NCI-H1417 (cell line): ENCODE results near the gene TRAPPC2L.
"Not testable (repeated sequence)": the region's sequence is repeated elsewhere in the genome, so short reads cannot be mapped to it uniquely, and the experiment has no call there.

Experiments
- DNase-seq, 3 experiments: peaks; one replicate each; lab custom pipeline; 2025; lab: John Stamatoyannopoulos, UW

The TRAPPC2L gene

DNA sequence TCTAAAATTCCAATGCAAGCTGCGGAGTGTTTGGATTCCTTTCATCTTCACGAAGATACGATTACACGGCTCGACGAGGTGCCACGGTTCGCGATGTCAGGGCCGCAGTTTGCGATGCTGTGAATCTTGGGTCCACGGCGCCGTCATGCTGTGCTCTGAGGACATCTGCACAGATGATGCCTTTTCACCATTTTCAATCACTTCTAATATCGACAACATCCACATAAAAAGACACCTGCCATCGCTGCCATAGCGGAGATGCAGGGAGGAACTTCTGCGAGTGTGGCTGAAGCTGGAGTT lies 38.4 kb upstream of the TRAPPC2L start:
- DNase-seq: no peak

DNA sequence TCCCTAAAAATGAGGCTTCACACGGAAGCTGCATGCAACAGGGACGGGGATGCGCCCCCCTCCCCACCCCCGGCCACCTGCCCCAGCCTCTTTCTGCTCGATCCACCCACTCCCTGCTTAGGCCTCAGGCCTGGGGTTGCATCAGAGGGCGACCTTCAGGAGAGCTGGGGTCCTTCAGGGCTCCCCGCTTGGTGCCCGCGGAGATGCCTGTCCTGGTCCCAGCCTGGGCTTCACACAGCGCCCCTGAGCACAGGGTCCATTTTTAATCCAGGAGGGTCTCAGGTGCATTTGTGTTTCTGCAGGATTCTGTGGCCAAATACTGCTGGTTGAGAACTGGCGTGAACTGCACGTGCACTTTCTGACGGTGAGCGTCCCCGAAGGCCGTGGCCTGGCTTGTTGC lies 37.8 kb upstream of the TRAPPC2L start:
- no peak for DNase-seq

DNA sequence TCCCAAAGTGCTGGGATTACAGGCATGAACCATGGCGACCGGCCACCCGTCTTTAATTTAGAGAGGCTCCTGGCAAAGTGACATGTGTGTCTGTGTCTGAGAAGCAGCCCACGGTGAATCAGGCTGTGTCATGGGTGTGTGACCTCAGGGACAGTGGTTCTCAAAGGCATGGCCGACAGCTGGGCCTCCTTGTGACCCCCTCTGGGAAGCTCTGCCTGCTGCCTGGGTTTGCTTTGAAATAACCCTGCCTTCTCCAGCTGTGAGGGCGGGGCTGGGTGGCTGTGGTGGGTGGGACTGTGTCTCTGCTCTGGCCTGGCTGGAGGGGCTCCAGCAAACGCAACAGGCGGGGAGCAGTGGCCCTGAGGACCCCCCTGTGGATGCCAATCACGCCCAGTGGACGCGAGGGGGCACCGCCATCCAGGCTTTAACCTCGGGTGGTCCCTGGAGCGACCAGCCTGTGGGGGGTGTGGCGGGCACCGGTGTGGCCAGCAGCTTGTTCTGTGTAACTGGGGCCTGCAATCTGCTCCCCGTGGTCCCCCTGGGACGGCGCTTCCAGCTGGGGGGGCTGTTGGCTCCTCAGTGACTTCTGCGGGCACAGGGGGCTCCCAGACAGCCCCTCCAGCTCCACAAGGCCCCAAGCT lies 36.4 kb upstream of the TRAPPC2L start:
- DNase-seq: no peak

DNA sequence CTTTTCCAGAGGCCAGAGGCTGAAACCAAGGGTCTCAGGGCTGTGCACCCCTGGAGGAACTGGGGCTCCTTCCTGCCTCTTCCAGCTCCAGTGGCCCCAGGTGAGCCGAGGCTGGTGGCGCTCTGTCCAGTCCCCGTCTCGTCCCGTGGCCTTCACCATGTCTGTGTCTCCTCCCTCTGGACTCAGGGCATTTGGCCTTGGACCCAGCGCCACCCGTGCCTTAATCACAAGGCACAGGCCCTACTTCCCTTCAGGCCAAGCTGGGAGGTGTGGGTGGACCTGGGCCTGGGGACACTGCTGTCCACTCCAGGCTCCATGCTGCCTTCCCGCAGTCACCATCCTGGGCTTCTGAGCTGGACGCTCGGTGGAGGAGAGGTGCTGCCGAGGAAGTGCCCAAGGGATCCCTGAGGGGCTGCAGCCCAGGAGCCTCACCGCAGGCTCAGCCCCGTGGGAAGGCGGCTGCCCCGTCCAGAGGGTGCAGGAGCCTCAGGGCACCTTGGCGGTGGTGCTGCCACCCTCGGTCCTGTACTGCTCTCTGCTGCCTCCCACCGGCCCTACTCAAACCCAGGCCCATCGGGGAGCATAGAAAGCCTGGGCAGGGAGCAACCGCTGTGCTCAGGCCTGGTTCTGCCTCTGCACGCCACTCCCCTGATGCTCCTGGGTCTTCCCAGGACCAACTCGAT lies 35.6 kb upstream of the TRAPPC2L start:
- no peak for DNase-seq

DNA sequence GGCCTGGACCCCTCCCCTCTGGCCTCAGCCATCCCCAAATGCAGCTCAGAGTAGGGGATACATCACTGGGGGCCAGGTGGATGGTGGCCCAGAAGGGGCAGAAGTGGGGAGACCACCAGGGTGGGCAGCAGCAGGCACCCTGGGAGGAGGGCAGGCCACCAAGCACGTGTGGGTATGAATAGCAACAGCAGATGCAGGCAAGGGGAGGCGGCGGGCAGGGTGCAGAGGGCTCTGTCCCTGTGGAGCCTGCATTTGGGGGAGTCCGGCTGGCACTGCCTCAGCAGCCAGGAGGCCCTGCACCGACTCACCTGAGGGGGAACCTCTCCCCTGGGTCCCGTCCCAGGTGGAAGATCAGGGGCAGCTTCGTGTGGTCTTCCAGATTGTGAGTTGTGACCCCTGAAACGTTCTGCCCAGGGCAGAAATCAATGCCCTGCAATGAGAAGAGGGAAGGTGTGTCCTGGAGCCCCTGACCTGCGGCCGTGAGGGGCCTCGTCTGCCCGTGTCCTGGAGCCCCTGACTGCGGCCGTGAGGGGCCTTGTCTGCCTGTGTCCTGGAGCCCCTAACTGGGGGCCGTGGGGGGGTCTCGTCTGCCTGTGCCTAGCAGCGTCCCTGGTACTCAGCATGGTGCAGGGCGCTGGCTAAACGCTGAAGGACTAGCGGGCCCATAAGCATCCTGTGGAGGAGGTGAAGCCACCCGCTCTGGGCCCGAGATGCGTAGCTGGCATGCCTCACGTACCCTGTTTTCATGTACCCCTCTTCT lies 34.5 kb upstream of the TRAPPC2L start:
- DNase-seq: no peak

DNA sequence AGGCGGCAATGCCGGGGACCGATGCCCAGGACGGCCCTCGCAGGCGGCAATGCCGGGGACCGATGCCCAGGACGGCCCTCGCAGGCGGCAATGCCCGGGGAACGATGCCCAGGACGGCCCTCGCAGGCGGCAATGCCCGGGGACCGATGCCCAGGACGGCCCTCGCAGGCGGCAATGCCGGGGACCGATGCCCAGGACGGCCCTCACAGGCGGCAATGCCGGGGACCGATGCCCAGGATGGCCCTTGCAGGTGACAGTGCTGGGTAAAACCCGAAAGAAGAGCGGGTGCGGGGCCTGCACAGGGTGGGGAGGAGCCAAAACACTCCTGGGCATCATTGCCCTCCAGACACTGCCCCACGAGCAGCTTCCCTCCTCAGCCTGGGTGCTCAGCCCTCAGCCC lies 33.3 kb upstream of the TRAPPC2L start:
- not testable (repeated sequence) for DNase-seq

DNA sequence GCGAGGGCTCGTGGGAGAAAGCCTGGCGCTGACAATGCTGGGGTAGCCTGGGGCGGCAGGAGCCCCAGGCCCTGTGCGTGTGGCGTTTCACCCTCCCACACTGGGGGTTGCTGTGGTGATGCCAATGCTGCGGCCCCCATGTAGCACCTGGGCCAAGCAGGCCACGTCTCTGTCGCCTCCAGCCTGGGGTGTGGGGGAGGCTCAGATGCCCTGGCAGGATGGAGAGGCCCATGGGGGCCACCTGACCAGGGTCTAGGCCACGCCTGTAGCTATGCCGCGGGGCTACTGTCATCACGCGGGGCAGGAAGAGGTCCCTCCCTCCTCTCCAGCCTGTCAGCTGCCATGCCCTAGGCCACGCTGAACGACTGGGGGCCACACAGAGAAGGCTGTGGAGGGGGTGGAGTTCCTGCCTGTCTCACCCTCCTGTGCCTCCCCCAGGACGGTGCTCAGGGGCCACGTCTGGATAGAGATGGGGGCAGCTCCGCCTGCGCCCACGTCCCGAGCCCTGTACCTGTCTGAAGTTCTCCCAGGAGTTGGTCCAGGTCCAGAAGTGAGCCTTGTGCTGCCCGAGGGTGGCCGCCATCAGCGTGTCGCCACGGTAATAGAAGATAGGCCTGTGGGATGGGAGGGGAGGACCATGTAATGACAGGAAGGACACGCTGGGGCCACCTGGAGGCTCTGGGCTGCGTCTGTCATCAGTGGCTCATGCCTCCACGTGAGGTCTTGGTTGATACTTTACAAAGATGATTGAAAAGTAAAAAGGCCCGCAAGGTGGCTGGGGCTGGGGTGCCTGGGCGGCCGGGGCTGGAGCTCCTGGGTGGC lies 32.5 kb upstream of the TRAPPC2L start:
- DNase-seq: no peak

DNA sequence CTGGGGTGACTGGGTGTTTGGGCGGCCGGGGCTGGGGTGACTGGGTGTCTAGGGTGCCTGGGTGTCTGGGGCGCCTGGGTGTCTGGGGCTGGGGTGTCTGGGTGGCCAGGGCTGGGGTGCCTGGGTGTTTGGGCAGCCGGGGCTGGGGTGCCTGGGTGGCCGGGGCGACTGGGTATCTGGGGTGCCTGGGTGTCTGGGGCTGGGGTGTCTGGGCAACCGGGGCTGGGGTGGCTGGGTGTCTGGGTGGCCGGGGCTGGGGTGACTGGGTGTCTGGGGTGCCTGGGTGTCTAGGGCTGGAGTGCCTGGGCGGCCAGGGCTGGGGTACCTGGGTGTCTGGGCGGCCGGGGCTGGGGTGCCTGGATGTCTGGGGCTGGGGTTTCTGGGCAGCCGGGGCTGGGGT lies 31.8 kb upstream of the TRAPPC2L start:
- DNase-seq: no peak

DNA sequence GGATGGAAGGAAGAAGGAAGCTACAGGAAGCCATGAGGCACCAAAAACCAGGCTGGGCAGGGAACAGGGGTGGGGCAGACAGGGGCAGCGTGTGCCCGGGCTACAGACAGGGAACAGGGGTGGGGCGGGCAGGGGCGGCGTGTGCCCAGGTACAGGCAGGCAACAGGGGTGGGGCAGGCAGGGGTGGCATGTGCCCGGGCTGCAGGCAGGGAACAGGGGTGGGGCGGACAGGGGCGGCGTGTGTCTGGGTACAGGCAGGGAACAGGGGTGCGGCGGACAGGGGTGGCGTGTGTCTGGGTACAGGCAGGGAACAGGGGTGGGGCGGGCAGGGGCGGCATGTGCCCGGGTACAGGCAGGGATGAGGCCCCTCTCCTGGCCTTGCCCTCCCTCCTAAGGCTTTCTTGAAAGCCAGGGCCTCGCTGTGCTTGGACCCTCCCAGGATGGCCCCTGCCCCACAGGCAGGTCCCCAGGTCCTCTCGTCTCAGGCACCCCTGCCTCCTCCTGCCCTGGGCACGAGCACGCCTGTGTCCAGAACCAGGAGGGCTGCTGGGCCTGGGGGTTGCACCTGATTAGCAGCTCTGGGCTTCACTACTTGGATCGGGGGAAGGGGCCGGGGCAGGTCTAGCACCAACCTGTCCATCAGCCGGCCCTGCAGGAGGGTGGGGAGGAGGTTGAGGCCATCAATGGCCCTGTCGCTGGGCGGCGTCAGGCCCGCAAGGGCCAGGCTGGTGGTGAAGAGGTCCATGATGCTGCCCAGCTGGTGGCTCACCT lies 30.7 kb upstream of the TRAPPC2L start:
- no peak for DNase-seq

DNA sequence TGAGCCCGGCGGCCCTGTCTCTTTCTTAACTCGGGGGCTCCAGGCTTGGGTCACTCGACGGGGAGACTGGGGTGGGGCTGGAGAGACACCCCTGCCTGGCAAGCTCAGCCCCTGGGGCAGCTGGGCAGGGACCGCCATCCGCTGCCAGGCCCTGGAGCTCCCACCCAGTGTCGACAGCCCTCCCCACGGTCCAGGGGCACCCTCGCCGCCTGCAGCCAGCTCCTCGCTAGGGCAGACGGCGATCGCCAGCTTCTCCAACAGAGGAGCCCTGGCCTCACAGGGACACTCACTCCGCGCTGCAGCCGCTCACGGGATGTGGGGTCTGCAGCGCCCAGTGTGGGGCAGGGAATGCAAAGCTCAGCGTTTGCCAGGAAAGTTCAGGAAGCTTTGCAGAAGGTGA lies 29.2 kb upstream of the TRAPPC2L start:
- no peak for DNase-seq

DNA sequence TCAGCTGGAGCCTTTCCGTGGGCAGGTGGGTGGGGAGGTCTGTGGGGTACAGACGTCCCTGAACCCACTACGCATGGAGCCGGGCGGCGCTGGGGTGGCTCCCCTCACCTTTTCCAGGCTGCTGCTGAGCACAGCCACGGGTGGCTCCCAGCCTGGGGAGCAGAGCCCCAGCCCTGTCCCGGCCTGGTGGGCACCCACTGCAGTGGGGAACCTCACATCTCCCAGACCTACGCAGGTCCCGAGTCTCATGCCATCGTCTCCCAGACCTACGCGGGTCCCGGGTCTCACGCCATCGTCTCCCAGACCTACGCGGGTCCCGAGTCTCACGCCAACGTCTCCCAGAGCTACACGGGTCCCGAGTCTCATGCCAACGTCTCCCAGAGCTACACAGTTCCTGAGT lies 28.2 kb upstream of the TRAPPC2L start:
- no peak for DNase-seq

DNA sequence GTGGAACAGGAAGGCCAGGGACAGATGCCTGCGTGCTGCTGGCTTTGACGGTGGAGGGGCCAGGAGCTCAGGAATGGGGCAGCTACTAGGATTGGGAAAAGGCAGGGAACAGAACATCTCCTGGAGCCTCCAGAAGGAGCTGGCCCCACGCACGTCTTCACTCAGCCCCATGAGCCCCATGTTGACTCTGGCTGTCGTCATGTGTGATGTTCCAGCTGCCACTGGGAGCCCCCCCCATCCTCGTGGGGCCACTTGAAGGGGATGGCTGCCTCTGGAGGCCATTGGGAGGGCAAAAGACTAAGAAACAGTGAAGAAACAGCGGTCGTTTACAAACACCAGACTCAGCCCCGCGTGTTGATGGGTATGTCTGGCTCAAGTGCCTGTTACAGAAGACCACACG lies 26.7 kb upstream of the TRAPPC2L start:
- DNase-seq: no peak

DNA sequence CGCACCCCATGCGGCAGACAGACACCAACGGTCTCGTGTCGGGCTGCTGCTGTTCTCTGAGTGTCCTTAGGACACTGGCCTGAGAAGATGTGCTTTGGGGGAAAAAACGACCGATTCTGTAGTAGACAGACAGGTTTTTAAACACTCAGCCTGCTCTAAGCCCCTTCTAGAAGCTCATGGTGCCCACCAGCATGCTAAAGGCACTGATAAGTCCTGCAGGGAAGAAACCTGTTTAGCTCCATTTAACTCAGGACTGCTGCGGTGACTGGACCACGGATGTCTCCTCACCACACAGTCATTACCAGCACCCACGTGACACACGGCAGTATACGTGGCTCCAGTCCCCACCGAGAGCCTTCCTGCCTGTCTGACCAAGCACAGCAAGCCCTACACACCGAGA lies 26.1 kb upstream of the TRAPPC2L start:
- DNase-seq: no peak

DNA sequence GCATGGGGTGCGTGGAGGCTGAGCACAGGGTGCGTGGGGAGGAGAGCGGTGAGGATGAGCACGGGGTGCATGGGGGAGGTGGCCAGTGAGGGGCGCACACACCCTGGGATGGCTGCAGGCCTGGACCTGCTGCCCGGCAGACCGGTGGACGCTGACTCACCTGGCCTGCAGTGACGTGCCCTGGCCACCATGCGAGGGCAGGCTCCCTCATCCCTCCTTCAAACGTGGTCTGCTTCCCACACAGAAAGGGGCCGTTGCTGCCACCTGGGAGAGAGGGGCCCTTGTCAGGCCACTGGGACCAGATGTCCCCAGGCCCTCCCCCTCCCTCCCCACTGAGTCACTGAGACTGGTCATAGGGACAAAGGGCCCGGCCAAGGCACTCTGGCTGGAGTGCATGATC lies 25.1 kb upstream of the TRAPPC2L start:
- no peak for DNase-seq

DNA sequence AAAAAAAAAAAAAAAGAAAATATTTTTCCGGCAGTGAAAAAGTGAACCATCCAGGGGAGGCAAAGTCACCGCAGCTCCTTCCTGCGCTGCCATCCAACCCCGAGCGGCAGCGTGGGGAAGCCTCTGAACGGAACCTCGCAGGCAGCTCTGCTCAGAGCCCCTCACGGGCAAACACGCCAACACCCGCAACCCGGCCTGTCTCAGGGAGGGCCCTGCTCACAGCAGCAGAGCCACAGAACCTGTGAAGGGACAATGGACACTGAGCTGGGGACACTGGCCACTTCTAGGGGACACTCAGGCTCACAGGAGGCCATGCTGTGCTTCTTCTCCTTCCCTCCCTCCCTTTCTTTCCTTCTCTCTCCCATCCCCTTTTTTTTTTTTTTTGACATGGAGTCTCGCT lies 23.8 kb upstream of the TRAPPC2L start:
- no peak for DNase-seq

DNA sequence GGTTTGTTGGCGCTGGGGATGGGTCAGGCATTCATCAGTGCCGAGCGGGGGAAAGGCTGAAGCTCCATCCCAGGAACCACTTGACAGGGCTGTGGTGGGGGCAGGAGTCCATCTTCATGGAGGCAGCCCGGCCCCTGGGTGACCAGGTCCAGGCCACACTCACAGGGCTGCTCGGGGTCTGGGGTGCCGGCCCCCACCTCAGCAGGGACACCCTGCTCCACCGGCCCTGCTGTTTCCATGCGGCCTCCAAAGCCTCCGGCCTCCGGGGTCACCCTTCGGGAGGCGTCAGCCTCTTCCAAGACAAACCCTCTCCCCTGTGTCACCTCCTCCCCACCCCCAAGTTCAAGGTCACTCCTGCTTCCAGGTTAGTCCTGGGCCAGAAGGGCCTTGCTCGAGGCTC lies 22.3 kb upstream of the TRAPPC2L start:
- DNase-seq: no peak

DNA sequence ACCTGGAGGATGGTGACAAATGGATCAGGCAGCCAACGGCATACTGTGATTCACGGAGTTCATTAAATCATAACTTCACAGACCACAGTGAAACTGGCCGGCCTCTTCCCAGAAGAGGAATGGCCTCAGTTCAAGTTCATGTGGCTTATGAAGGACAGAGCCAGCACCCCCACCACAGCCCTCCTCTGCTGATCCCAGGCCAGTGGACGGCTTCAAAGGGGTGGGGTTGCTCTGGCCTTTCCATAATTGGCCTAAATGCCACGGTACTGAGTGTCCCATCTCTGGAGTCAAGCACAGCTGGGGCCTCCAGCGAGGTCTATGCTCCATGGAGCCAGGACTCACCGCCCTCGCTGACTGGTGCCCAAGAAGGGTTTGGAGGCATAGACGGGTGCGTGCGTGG lies 21.5 kb upstream of the TRAPPC2L start:
- no peak for DNase-seq

DNA sequence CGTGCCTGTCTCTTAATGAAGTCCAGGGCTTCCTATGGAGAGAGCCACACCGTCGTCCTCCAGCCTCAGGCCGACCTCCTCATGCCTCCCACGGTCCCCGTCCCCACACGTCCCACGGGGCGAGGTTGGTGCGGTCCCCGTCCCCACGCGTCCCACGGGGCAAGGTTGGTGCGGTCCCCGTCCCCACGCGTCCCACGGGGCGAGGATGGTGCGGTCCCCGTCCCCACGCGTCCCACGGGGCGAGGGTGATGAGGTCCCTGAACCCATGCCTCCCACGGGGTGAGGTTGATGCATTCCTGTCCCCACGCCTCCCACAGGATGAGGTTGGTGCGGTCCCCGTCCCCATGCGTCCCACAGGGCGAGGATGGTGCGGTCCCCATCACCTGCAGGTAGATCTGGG lies 21.1 kb upstream of the TRAPPC2L start:
- no peak for DNase-seq

DNA sequence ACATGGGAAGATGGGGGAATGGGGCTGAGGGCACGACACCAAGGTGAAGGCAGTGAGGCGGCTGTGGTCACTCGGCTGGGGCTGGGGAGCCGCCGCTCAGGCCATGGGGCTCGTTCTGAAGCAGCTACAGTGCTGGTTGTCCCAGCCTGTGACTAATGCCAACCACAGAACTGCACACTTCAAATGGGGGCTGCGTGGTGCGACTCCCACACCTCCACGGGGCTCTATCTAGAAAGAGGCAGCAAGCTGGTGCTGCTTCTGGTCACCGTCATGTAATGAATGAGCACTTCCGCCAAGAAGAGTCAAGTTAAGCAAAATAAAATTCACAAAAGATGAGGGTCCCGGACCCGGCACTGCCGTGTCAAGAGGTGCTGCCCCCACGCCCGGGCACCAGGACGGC lies 20.1 kb upstream of the TRAPPC2L start:
- no peak for DNase-seq

DNA sequence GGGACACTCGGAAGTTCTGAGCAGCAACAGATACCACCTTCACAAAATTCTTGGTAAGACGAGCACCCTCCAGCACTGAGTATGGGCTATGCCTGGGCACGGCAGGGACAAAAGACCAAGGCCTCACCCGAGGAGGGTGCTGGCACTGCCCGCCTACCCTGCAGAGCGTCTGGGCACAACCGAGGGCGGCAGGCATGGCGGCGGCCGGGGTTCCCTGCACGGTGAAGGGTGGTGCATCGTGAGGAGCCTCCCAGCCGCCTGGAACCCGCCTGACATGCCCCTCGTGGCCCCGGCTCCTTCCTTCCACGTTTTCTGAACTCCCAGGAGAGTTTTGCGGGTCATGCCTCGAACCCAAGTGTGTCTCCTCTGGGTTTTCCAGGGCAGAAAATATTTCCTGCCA lies 19.1 kb upstream of the TRAPPC2L start:
- no peak for DNase-seq

DNA sequence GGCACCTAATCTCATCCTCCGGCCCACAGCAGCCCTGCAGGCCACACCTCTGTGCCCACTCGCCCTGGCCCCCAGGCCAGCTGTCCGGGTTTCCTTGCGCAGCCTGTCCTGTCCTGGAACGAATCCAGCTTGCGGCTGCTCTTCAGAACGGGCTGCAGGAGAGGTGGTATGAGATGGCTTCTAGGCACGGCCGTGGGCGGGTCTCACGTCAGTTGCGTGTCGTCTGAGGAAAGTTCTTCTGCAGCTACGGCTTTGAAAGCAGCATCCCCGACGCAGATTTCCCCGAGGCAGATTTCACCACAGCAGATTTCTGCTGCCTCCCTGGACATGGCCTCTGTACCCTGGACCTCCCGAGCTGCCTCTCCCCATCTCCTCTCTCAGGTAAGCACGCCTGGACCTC lies 18.4 kb upstream of the TRAPPC2L start:
- DNase-seq: no peak

DNA sequence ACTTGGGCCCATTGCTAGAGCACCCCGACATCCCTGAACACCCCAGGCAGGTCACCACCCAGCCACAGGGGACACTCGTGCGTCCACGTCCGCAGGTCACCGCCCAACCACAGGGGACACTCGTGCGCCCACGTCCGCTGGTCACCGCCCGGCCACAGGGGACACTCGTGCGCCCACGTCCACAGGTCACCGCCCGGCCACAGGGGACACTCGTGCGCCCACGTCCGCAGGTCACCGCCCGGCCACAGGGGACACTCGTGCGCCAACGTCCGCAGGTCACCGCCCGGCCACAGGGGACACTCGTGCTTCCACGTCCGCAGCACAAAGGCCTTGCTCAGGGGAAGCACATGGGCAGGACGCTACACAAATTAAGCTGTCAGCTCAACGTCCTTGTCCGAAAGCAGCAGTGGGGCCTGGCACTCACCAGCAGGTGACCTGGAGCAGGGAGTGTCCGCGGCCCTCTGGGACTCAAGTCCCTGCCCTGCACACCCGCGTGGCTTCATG lies 17.8 kb upstream of the TRAPPC2L start:
- DNase-seq: no peak
